Prostate gland (tissue), 2 donors: ENCODE results near the gene FASN. TPM values are rescaled to one million over a fixed set of nuclear protein-coding genes. Genes with fewer than 3 reads are reported as not detected.
"Not testable (repeated sequence)": the region's sequence is repeated elsewhere in the genome, so short reads cannot be mapped to it uniquely, and the experiment has no call there.

Experiments
- DNase-seq: peaks from one replicate; pipeline ENCODE4 v3.0.0-alpha.2; 2019; ENCODE audit warnings: low spot score
- H3K27ac ChIP-seq, 2 donors: fragments of 200-600 bp; sonication (generic); 2 replicates each; pipeline ENCODE4 v1.5.1; 2017 to 2019
- H3K27me3 ChIP-seq: fragments of 200-600 bp; sonication (generic); replicated peaks from 2 replicates; pipeline ENCODE4 v1.5.1; 2019; ENCODE audit not compliant: insufficient read depth
- H3K36me3 ChIP-seq, 2 donors: fragments of 200-600 bp; sonication (generic); 1 replicate in 1 of 2; 2 replicates in 1 of 2; pipeline versions ENCODE4 v1.5.1 to v1.8.1; 2017 to 2019
- H3K4me1 ChIP-seq: fragments of 200-600 bp; sonication (generic); replicated peaks from 2 replicates; pipeline ENCODE4 v1.5.1; 2019
- H3K4me3 ChIP-seq, 2 donors: fragments of 200-600 bp; sonication (generic); 2 replicates each; pipeline ENCODE4 v1.5.1; 2017 to 2019
- H3K9me3 ChIP-seq: fragments of 200-600 bp; sonication (generic); 2 replicates; pipeline ENCODE4 v1.5.1; 2017
- POLR2A ChIP-seq: fragments of 450-650 bp; IDR thresholded peaks from one replicate; pipeline ENCODE4 v1.6.1; 2016; ENCODE audit warnings: antibody characterized with exemption, mild to moderate bottlenecking
- POLR2AphosphoS5 ChIP-seq: sonication (generic); formaldehyde crosslinking; IDR thresholded peaks from one replicate; pipeline ENCODE4 v1.6.1; 2017; ENCODE audit warnings: antibody characterized with exemption
- WGBS: methylation state at CpG from one replicate; pipeline ENCODE4 v1.1.5; 2018; 5-methylcytosine and 5-hydroxymethylcytosine counted together
- intact Hi-C: fragments of 100-400 bp; cut with DNase I; formaldehyde crosslinking; loops from one replicate; pipeline ENCODE4 v1.14.2; 2022
- total RNA-seq, 2 donors: library from RNA; depleted of rRNA; stranded (reverse); fragments of >200 nt; gene quantifications; one replicate each; pipeline ENCODE4 v1.1.0, GENCODE V29; 2016
- TF ChIP-seq, protein P1 (sequence below), 4 experiments: fragments of 200-600 bp in 2 of 4; fragments of 450-650 bp in 2 of 4; sonication (generic) in 2 of 4; IDR thresholded peaks; 1 replicate in 3 of 4; 2 replicates in 1 of 4; pipeline ENCODE4 v1.5.1; 2016 to 2019; ENCODE audit warnings: antibody characterized with exemption in 4 of 4, mild to moderate bottlenecking in 2 of 4, moderate library complexity in 2 of 4

FASN gene
- total RNA-seq = 100 to 1,000 TPM; 192 to 388 TPM

DNA sequence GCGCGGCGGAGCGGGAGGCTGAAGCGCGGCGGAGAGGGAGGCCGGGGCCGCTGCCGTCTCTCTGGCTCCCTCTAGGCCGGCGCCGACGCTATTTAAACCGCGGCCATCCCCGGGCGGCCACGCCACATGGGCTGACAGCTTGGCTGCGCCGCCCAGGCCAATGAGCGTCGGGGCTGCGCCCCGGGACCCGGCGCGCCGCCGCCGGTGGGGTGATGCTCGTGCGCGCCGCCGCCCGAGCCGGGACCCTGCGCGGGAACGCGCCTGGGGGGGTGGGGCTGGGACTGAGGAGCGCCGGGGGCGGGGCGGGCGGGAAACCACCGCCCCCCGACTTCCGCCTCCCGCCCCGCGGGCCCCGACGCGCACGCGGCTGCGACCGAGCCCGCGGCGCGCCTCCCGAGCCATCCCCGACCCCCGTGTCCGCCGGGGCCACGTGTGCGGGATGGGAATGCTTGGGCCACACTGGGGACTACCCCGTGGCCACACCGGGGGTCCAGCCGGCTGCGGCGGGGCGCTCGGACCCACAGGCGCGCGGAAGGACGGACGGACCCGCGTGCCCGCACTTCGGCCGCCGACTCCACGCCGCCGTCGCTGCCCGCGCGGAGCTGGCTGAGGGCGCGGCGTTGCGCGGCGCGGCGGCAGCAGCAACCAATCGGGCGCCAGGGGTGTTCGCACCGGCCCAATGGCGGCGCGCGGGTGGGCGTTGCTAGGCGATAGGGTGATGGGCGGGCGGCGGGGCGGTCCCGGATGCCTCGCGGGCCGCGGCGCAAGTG, at the start of gene FASN:
Gene FASN, minus strand, starts transcription at position 68 of the 770 bp plus-strand sequence. CDS start 1,791 bp downstream, outside the sequence.
- peak; percentile 94 for DNase-seq
- intact Hi-C loops = loop anchor here (5.0 kb wide), 1 partner anchor 61 kb away; the partner anchor contains the start of gene DCXR
- Histone ChIP-seq H3K4me3 (peak within 1 kb of the TSS; percentile 91 to 98), H3K9me3 (no peaks in the 10 kb centered on the region), H3K36me3 (peaks cover 10 to 27% of the 10 kb centered on the region in 2 donors), H3K27me3 (no peaks in the 10 kb centered on the region), H3K27ac (peak within 1 kb of the TSS; percentile 98 to 99), H3K4me1 (peaks cover 35% of the 10 kb centered on the region)
- under 1% methylated on average over 41 of the region's 124 CpGs for WGBS
- TF ChIP-seq POLR2A = peak; percentile 99
- TF ChIP-seq, protein P1, sequence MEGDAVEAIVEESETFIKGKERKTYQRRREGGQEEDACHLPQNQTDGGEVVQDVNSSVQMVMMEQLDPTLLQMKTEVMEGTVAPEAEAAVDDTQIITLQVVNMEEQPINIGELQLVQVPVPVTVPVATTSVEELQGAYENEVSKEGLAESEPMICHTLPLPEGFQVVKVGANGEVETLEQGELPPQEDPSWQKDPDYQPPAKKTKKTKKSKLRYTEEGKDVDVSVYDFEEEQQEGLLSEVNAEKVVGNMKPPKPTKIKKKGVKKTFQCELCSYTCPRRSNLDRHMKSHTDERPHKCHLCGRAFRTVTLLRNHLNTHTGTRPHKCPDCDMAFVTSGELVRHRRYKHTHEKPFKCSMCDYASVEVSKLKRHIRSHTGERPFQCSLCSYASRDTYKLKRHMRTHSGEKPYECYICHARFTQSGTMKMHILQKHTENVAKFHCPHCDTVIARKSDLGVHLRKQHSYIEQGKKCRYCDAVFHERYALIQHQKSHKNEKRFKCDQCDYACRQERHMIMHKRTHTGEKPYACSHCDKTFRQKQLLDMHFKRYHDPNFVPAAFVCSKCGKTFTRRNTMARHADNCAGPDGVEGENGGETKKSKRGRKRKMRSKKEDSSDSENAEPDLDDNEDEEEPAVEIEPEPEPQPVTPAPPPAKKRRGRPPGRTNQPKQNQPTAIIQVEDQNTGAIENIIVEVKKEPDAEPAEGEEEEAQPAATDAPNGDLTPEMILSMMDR (IDR thresholded peaks at IDR 0.05) = peak in 2 of 4 experiments; percentile 49 to 62
- TF ChIP-seq POLR2AphosphoS5 = peak; percentile 86

DNA sequence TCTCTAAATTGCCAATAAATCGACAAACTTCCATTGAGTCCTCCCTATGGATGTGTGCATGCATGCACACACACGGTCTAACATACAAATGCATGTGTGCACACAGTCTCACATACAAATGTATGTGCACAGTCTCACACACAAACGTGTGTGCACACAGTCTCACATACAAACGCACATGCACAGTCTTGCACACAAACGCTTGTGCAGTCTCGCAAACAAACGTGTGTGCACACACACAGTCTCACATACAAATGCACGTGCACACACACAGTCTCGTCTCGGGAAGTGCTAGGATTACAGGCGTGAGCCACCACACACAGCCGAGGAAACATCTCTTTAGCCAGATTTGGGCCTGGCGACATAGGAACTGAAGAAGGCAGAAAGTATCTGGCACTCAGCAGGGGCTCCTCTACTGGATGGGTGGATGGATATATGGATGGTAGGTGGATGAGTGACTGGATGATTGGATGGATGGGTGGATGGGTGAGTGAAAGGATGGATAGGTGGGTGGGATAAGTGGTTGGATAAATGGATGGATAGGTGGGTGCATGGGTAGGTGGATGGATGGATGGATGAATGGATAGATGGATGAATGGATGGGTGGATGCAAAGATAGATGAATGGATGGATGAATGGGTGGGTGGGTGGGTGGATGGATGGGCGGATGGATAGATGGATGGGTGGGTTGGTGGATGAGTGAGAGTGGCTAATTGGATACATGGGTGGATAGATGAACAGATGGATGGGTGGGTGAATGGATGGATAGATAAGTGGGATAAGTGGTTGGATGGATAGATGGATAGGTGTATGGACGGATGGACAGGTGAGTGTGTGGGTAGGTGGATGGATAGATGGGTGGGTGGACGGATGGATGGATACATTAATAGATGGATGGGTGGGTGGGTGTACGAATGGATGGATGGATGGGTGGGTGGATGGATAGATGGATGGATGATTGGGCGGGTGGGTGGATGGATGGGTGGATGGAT, 48.9 kb upstream of the FASN start:
- intact Hi-C loops = no loop called here
- Histone ChIP-seq H3K9me3 (no peaks in the 10 kb centered on the region), H3K27ac (no peak overlapping the region), H3K4me3 (no peak overlapping the region), H3K27me3 (no peaks in the 10 kb centered on the region), H3K36me3 (no peaks in the 10 kb centered on the region), H3K4me1 (peaks cover 8% of the 10 kb centered on the region)
- 90% methylated on average over 18 of the region's 18 CpGs for WGBS
- TF ChIP-seq, protein P1 (IDR thresholded peaks at IDR 0.05) = no peak
- TF ChIP-seq POLR2AphosphoS5 = no peak
- no peak for TF ChIP-seq POLR2A
- DNase-seq = no peak

DNA sequence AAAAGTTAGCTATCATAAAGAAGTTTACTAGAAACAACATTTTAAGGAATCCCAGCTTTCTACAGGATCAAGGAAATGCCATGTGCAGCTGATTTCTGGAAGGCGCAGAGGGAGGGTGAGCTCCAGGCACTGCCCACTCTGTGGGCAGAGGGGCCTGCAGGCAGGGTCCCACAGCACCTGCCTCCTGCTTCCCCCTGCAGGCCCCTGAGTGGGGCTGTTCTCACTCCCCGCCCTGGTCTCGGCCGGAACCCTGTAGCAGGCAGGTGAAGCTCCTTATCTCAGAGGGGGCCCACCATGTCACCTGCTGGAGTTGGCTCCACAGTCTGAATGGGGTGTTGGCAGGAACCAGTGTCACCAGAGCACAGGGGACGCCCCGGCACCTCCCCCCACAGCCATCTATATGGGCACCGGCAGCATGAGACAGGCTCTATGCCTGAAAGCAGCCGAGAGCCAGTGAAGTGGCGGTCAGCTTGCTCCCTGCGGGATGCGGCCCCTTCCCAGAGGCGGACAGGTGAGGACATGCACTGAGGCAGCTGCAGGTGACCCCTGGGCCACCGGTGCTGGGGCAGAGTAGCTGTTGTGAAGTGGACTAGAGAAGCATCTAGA, 47.6 kb upstream of the FASN start:
- no peaks in the 10 kb centered on the region for H3K9me3 ChIP-seq
- no peaks in the 10 kb centered on the region for H3K4me1 ChIP-seq
- H3K27ac ChIP-seq = peak overlapping the region in 1 of 2 donors; percentile 58
- no peak for DNase-seq
- TF ChIP-seq POLR2A (no peak), POLR2AphosphoS5 (no peak)
- TF ChIP-seq, protein P1 (IDR thresholded peaks at IDR 0.05) = no peak
- H3K4me3 ChIP-seq = no peak overlapping the region
- intact Hi-C loops = no loop called here
- no peaks in the 10 kb centered on the region for H3K27me3 ChIP-seq
- H3K36me3 ChIP-seq = no peaks in the 10 kb centered on the region
- WGBS = 78% methylated on average over 13 of the region's 13 CpGs

DNA sequence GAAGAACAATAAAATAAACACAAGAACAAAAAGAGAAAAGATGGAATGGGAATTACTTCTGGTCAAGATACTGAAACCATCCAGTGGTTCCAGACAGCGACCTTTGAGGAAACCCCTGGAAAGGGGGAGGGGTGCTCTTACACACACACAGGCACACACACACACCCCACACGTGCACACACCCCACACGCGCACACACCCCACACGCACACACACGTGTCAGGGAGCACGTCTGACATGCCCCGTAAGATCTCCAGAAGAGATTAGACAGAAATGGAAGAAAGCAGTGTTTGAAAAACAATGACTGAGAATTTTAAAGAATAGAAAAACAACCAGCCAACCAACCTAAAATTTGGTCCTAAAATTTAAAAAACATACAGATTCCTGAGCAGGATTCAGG, 45.3 kb upstream of the FASN start:
- H3K4me1 ChIP-seq = no peaks in the 10 kb centered on the region
- H3K27me3 ChIP-seq = no peaks in the 10 kb centered on the region
- TF ChIP-seq POLR2A = no peak
- TF ChIP-seq, protein P1 (IDR thresholded peaks at IDR 0.05) = no peak
- TF ChIP-seq POLR2AphosphoS5 = no peak
- 81% methylated on average over 8 of the region's 8 CpGs for WGBS
- H3K36me3 ChIP-seq = no peaks in the 10 kb centered on the region
- H3K27ac ChIP-seq = no peak overlapping the region
- no peak for DNase-seq
- intact Hi-C loops = no loop called here
- H3K4me3 ChIP-seq = no peak overlapping the region
- no peaks in the 10 kb centered on the region for H3K9me3 ChIP-seq

DNA sequence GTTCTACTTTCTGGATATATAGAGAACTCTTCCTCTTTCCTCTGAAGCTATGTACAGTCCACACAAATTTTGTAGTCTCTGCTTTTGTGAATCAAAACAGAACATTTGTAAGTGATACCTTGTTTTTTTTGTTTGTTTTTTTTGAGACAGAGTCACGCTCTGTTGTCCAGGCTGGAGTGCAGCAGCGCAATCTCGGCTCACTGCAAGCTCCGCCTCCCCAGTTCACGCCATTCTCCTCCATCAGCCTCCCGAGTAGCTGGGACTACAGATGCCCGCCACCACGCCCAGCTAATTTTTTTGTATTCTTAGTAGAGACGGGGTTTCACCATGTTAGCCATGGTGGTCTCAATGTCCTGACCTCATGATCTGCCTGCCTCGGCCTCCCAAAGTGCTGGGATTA, 41.9 kb upstream of the FASN start:
- DNase-seq = not testable (repeated sequence)

More for the DNA sequence above, 41.9 kb upstream of the FASN start:
- H3K4me1 ChIP-seq, H3K4me3 ChIP-seq, H3K36me3 ChIP-seq, H3K27me3 ChIP-seq, intact Hi-C loops, H3K9me3 ChIP-seq, H3K27ac ChIP-seq: not testable (repeated sequence)
- 88% methylated on average over 10 of the region's 10 CpGs for WGBS
